Measurements from ENCODE around the gene GTF2IRD1. TPM values are rescaled to one million over a fixed set of nuclear protein-coding genes. Genes with fewer than 3 reads are reported as not detected.

GTF2IRD1 gene
- total and polyA plus RNA-seq, 2 of the 13 experiments (the other 11 are each of a cell fraction or from before 2014, with no cell fraction given) = 16.5 to 26.7 TPM

DNA sequence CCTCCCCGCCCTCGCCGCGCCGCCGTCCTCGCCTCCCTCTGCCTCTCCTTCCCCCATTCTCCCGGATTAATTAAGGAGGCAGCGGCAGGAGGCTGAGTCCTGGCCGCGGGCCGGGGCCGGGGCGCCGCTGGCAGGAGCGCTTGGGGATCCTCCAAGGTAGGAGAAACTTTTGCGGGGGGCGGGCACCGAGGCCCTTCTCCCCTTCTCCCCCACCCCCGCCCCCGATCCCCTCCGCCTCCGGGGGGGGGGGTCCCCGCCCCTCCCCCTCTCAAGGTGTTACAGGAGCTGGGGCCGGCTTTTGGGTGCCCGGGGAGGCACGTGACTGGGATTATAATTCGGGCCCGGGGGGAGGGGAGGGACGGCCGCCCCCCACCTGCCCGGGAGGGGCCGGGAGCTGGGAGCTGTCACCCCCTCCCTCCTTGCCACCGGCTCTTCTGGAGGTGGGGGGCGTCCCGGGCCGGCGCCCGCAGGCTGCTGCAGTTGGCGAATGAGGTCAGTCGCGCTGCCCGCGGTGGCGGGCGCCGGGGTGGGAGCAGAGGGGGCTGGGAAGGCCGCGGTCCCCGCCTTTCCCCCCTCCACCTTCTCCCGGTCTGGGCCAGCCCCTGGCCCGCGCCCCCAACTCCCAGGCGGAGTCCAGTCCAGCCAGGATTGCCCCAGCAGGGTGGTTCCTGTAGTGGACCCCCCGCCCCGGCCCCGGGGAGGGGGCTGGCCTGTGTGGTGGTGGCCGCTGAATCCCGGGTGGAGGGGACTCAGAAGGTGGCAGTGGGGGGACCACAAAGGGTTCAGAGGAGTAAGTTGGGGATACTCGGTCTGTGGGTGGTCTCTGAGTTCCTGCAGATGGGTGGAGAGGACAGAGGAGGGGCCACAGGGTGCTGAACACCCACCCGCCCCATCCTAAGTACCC is 567 bp downstream of the GTF2IRD1 start (continued):
- TF ChIP-seq, protein P1, sequence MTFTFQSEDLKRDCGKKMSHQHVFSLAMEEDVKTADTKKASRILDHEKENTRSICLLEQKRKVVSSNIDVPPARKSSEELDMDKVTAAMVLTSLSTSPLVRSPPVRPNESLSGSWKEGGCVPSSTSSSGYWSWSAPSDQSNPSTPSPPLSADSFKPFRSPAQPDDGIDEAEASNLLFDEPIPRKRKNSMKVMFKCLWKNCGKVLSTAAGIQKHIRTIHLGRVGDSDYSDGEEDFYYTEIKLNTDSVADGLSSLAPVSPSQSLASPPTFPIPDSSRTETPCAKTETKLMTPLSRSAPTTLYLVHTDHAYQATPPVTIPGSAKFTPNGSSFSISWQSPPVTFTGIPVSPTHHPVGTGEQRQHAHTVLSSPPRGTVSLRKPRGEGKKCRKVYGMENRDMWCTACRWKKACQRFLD (CRISPR knock-in tag; IDR thresholded peaks at IDR 0.05; ENCODE audit: borderline replicate concordance) = 0 out of 2 replicates have a peak, but pooled peaks have one; percentile 19
- TF ChIP-seq ZNF33A (CRISPR knock-in tag; IDR thresholded peaks at IDR 0.05; ENCODE audit: borderline replicate concordance) = no peak
- TF ChIP-seq KDM5B (CRISPR knock-in tag; IDR thresholded peaks at IDR 0.05; ENCODE audit: borderline replicate concordance) = no peak; the same call in 1 of the 2 replicates
- TF ChIP-seq, protein P2, sequence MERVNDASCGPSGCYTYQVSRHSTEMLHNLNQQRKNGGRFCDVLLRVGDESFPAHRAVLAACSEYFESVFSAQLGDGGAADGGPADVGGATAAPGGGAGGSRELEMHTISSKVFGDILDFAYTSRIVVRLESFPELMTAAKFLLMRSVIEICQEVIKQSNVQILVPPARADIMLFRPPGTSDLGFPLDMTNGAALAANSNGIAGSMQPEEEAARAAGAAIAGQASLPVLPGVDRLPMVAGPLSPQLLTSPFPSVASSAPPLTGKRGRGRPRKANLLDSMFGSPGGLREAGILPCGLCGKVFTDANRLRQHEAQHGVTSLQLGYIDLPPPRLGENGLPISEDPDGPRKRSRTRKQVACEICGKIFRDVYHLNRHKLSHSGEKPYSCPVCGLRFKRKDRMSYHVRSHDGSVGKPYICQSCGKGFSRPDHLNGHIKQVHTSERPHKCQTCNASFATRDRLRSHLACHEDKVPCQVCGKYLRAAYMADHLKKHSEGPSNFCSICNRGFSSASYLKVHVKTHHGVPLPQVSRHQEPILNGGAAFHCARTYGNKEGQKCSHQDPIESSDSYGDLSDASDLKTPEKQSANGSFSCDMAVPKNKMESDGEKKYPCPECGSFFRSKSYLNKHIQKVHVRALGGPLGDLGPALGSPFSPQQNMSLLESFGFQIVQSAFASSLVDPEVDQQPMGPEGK (CRISPR knock-in tag; IDR thresholded peaks at IDR 0.05) = peak; percentile 64
- no peak for TF ChIP-seq ZNF143 (CRISPR knock-in tag; IDR thresholded peaks at IDR 0.05)
- no peak for TF ChIP-seq ZNF747 (CRISPR knock-in tag; IDR thresholded peaks at IDR 0.05; ENCODE audit: borderline replicate concordance)
- TF ChIP-seq, protein P3, sequence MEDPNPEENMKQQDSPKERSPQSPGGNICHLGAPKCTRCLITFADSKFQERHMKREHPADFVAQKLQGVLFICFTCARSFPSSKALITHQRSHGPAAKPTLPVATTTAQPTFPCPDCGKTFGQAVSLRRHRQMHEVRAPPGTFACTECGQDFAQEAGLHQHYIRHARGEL (CRISPR knock-in tag; IDR thresholded peaks at IDR 0.05) = no peak
- TF ChIP-seq LCORL (IDR thresholded peaks at IDR 0.05) = no peak
- peak; percentile 58 for TF ChIP-seq LCORL (CRISPR knock-in tag; IDR thresholded peaks at IDR 0.05)
- TF ChIP-seq ZBTB38 (CRISPR knock-in tag; IDR thresholded peaks at IDR 0.05) = no peak
- no peak for TF ChIP-seq MTA1 (CRISPR knock-in tag; IDR thresholded peaks at IDR 0.05; ENCODE audit: borderline replicate concordance)
- no peak for TF ChIP-seq GPN1 (CRISPR knock-in tag; IDR thresholded peaks at IDR 0.05; ENCODE audit: borderline replicate concordance)
- TF ChIP-seq, protein P4, sequence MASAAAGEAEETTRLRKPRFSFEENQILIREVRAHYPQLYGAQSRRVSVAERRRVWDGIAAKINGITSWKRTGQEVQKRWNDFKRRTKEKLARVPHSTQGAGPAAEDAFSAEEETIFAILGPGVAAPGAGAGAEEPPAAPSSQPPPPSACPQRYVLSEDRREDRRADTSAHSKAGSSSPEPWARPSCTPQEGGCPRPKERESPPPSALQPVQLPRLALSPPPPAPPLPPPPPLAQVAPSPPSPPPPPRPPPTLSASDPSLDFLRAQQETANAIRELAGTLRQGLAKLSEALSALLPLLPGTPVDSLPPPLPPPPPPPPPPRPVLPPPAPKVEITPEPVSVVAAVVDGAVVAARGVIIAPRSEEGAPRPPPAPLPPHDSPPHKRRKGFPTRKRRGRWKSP (CRISPR knock-in tag; IDR thresholded peaks at IDR 0.05) = 0 out of 2 replicates have a peak, but pooled peaks have one; percentile 11
- 0 out of 2 replicates have a peak, but pooled peaks have one; percentile 13 for TF ChIP-seq ARNTL (CRISPR knock-in tag; IDR thresholded peaks at IDR 0.05)
- no peak for TF ChIP-seq MEIS2 (CRISPR knock-in tag; IDR thresholded peaks at IDR 0.05)
- TF ChIP-seq, protein P5, sequence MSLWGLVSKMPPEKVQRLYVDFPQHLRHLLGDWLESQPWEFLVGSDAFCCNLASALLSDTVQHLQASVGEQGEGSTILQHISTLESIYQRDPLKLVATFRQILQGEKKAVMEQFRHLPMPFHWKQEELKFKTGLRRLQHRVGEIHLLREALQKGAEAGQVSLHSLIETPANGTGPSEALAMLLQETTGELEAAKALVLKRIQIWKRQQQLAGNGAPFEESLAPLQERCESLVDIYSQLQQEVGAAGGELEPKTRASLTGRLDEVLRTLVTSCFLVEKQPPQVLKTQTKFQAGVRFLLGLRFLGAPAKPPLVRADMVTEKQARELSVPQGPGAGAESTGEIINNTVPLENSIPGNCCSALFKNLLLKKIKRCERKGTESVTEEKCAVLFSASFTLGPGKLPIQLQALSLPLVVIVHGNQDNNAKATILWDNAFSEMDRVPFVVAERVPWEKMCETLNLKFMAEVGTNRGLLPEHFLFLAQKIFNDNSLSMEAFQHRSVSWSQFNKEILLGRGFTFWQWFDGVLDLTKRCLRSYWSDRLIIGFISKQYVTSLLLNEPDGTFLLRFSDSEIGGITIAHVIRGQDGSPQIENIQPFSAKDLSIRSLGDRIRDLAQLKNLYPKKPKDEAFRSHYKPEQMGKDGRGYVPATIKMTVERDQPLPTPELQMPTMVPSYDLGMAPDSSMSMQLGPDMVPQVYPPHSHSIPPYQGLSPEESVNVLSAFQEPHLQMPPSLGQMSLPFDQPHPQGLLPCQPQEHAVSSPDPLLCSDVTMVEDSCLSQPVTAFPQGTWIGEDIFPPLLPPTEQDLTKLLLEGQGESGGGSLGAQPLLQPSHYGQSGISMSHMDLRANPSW (CRISPR knock-in tag; IDR thresholded peaks at IDR 0.05; ENCODE audit: borderline replicate concordance) = no peak
- TF ChIP-seq, protein P6, sequence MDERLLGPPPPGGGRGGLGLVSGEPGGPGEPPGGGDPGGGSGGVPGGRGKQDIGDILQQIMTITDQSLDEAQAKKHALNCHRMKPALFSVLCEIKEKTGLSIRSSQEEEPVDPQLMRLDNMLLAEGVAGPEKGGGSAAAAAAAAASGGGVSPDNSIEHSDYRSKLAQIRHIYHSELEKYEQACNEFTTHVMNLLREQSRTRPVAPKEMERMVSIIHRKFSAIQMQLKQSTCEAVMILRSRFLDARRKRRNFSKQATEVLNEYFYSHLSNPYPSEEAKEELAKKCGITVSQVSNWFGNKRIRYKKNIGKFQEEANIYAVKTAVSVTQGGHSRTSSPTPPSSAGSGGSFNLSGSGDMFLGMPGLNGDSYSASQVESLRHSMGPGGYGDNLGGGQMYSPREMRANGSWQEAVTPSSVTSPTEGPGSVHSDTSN (CRISPR knock-in tag; IDR thresholded peaks at IDR 0.05) = no peak
- peak; percentile 66; the same call in 1 of the 2 replicates for TF ChIP-seq ZNF678 (CRISPR knock-in tag; IDR thresholded peaks at IDR 0.05)
- TF ChIP-seq SRSF1 (optimal IDR thresholded peaks at IDR 0.05; ENCODE audit: low read depth, low read length) = peak; percentile 70
